ENCODE measurements around the gene GNS.
A peak's percentile ranks its signal among the peaks of the same experiment; 100 is the strongest.
"Not testable (repeated sequence)": the region's sequence is repeated elsewhere in the genome, so short reads cannot be mapped to it uniquely, and the experiment has no call there.

GNS gene

GRCh38 chr12:64779354-64779974 lies 20.3 kb upstream of the GNS start:
- no peak for DNase-seq

- DNase-seq: not testable (repeated sequence)
These were observed 16.0 kb upstream of the GNS start for GRCh38 chr12:64775147-64775736.

- no peak for DNase-seq
These were observed 14.2 kb upstream of the GNS start for GRCh38 chr12:64773386-64773785.

- no peak for DNase-seq
These were observed 8.3 kb upstream of the GNS start for GRCh38 chr12:64767495-64767894.

- peak; percentile 14 for DNase-seq
These were observed 1.8 kb upstream of the GNS start for GRCh38 chr12:64760808-64761573.

GRCh38 chr12:64757771-64758170 lies 1.4 kb downstream of the GNS start:
- no peak for DNase-seq

- no peak for DNase-seq
These were observed 2.8 kb downstream of the GNS start for GRCh38 chr12:64756376-64756775.

GRCh38 chr12:64753427-64753826 lies 5.8 kb downstream of the GNS start:
- no peak for DNase-seq

- no peak for DNase-seq
These were observed 6.4 kb downstream of the GNS start for GRCh38 chr12:64752833-64753238.

- no peak for DNase-seq
These were observed 7.2 kb downstream of the GNS start for GRCh38 chr12:64752032-64752431.

- DNase-seq: no peak
These were observed 9.6 kb downstream of the GNS start for GRCh38 chr12:64749461-64750200.

- DNase-seq: no peak
These were observed 11.5 kb downstream of the GNS start for GRCh38 chr12:64747695-64748094.

GRCh38 chr12:64746663-64747062 lies 12.5 kb downstream of the GNS start:
- DNase-seq: no peak

- DNase-seq: no peak
These were observed 13.2 kb downstream of the GNS start for GRCh38 chr12:64745980-64746379.

GRCh38 chr12:64745259-64745807 lies 13.9 kb downstream of the GNS start:
- no peak for DNase-seq

- no peak for DNase-seq
These were observed 14.6 kb downstream of the GNS start for GRCh38 chr12:64744422-64745258.

- DNase-seq: no peak
These were observed 16.0 kb downstream of the GNS start for GRCh38 chr12:64743206-64743605.

- DNase-seq: no peak
These were observed 16.8 kb downstream of the GNS start for GRCh38 chr12:64742416-64742815.

GRCh38 chr12:64740646-64741045 lies 18.6 kb downstream of the GNS start:
- DNase-seq: no peak

- DNase-seq: no peak
These were observed 19.4 kb downstream of the GNS start for GRCh38 chr12:64739778-64740177.

GRCh38 chr12:64737539-64737938 lies 21.7 kb downstream of the GNS start:
- DNase-seq: peak; percentile 42

- DNase-seq: no peak
These were observed 22.4 kb downstream of the GNS start for GRCh38 chr12:64736771-64737170.

Data from CD4-positive, alpha-beta T cell treated with Interleukin-4 for 4 hours (primary cell).